ACC112 (cell line): Measurements from ENCODE around the gene BUD31.

Experiments used
- H2AFZ ChIP-seq: fragments of 200-600 bp; sonication (generic); one replicate; pipeline ENCODE4 v1.6.0; 2017; ENCODE audit warnings: antibody characterized with exemption, low read length; ENCODE audit not compliant: unreplicated experiment
- H3K27ac ChIP-seq: fragments of 200-600 bp; sonication (generic); 2 replicates; pipeline ENCODE4 v1.5.1; 2014; ENCODE audit warnings: low read depth, mild to moderate bottlenecking, antibody characterized with exemption, low read length, moderate library complexity
- H3K27me3 ChIP-seq: fragments of 200-600 bp; sonication (generic); 2 replicates; pipeline ENCODE4 v1.6.1; 2014; ENCODE audit warnings: mild to moderate bottlenecking, antibody characterized with exemption, low read length, moderate library complexity, mixed read lengths; ENCODE audit not compliant: insufficient read depth
- H3K36me3 ChIP-seq: fragments of 200-600 bp; sonication (generic); 2 replicates; pipeline ENCODE4 v1.6.1; 2016; ENCODE audit warnings: mild to moderate bottlenecking, antibody characterized with exemption, low read length, moderate library complexity, mixed read lengths; ENCODE audit not compliant: insufficient read depth
- H3K4me1 ChIP-seq: fragments of 200-600 bp; sonication (generic); one replicate; pipeline ENCODE4 v1.6.1; 2016; ENCODE audit warnings: low read length, mixed read lengths; ENCODE audit not compliant: insufficient read depth, unreplicated experiment, control insufficient read depth
- H3K4me3 ChIP-seq: fragments of 200-600 bp; sonication (generic); 2 replicates; pipeline ENCODE4 v1.5.1; 2014; ENCODE audit warnings: mild to moderate bottlenecking, low read depth, low read length
- H3K79me2 ChIP-seq: fragments of 200-600 bp; sonication (generic); one replicate; pipeline ENCODE4 v1.6.0; 2016; ENCODE audit warnings: low read length; ENCODE audit not compliant: control insufficient read depth, unreplicated experiment, insufficient read depth

Gene BUD31

DNA sequence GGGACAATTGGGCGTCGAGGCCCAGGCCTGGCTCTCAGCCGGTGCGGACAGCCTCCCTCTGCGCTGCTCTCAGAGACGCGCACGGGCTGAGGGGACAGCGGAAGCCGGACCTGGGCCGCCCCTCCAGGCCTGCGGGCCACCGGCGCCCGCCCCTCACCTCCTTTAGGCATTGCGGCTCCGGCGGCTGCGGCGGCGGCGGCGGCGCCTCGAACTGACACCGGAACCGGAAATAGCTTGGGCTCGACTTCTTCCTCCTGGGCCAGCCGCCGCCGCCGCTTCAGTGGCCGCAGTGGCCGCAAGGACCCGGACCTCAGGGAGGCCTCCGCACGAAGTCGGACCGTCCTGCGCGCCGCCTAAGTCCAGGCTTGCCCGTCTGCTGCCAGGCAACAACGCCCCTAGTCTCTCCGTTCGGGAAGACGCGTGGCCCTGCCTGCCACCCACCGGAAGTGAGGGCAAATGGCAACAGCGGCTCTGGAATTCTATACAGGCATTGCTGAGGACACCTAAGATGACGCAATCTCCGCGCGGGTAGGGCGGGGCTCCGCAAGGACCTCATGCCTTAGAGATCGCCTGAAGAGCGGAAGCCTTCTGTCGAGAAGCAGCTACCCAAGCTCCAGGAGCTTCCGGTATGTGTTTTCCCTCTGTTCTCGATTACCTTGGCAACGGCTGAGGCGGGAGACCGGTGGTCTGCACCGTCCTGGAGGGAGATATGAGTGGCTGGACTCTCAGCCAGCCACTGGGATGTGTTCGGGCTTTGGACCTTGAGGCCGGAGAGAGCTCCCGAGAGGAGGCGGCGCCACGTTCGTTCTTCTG lies at the start of gene BUD31, which contains the start of gene PDAP1:
BUD31 (plus strand) TSS at position 591 of the 813 bp plus-strand sequence. CDS start 2,124 bp downstream, outside the sequence.
PDAP1 (minus strand) TSS at position 219 of the 813 bp plus-strand sequence; CDS start at position 170, 49 bp downstream.
- H3K27ac ChIP-seq, result peak within 1 kb of the TSS; percentile 97
- H3K36me3 ChIP-seq, result peaks cover 12% of the 10 kb centered on the region
- no peaks in the 10 kb centered on the region for H3K27me3 ChIP-seq
- peaks cover 43% of the 10 kb centered on the region for H3K4me1 ChIP-seq
- peak within 1 kb of the TSS; percentile 99 for H2AFZ ChIP-seq
- H3K4me3 ChIP-seq, result peak within 1 kb of the TSS; percentile 99
- peaks cover 77% of the 10 kb centered on the region for H3K79me2 ChIP-seq

DNA sequence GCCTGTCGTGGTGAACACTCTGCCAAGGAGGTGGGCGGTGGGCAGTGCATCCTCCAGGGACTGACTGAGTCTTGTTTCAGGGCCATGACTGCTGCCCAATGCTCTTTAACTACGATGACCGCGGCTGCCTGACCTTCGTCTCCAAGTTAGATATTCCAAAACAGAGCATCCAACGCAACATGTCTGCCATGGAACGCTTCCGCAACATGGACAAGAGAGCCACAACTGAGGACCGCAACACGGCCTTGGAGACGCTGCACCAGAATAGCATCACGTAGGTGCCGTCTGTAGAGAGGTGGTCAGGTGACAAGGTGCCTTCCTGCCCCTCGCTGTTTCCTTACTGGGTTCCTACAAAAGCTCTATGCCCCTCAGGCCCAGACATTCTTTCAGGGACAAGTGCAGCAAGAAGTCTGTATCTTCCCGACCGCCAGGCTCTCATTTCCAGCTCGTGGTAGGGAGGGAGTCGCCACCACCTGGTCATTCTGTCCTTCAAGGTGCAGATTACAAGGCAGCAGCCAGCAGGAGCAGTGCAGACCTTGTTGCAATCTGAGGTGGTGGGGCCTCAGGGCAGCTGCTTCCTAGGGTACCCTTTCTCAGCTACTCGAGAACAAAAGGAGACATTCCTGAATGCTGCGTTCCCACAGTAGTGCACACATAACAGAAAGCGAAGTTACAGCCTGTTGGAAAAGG lies 49.2 kb upstream of the BUD31 start:
- peaks cover 14% of the 10 kb centered on the region for H3K36me3 ChIP-seq
- no peaks in the 10 kb centered on the region for H3K79me2 ChIP-seq
- no peak overlapping the region for H2AFZ ChIP-seq
- no peaks in the 10 kb centered on the region for H3K27me3 ChIP-seq
- peaks cover 3% of the 10 kb centered on the region for H3K4me1 ChIP-seq
- no peak overlapping the region for H3K27ac ChIP-seq
- no peak overlapping the region for H3K4me3 ChIP-seq

DNA sequence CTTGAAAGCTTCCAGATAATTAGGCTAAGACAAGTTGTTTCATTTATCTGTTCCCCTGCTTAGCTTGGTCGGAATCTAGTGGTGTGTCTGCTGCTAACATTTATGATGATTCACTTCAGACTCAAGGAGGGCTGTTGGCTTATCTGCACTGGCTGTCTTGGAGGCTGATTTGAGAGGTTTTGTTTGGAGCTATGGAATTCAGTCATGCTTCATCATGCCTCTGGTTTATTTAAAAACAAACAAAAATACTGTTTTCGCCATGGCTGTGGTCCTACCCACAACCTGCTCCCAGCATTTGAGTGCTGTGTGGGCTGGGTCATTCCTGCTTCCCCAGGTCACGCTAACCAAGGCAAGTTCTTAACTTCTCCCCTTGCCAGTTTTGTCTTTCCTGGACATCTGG lies 46.0 kb upstream of the BUD31 start:
- H3K27ac ChIP-seq, result peak overlapping the region; percentile 37; the same call in 1 of the 2 replicates
- peaks cover 14% of the 10 kb centered on the region for H3K36me3 ChIP-seq

DNA sequence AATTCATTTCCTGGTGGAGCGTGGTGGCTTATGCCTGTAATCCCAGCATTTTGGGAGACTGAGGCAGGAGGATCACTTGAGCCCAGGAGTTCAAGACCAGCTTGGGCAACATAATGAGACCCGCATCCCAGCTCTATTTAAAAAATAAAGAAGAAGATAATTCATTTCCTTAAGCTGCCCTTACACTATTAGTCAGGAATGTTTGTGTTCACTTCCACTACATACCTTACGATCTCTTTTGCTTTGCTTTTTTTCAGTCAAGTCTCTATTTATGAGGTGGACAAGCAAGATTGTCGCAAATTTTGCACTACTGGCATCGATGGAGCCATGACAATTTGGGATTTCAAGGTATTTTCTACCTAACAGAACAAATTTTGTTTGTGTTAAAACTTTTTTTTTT lies 45.5 kb upstream of the BUD31 start:
- H3K79me2 ChIP-seq, result no peaks in the 10 kb centered on the region
- H2AFZ ChIP-seq, result no peak overlapping the region
- H3K4me3 ChIP-seq, result no peak overlapping the region
- H3K27me3 ChIP-seq, result no peaks in the 10 kb centered on the region
- H3K36me3 ChIP-seq, result peaks cover 14% of the 10 kb centered on the region
- H3K4me1 ChIP-seq, result peaks cover 3% of the 10 kb centered on the region
- H3K27ac ChIP-seq, result peak overlapping the region; percentile 22; the same call in 1 of the 2 replicates

More for the DNA sequence above, 46.0 kb upstream of the BUD31 start:
- H2AFZ ChIP-seq, result no peak overlapping the region
- H3K4me1 ChIP-seq, result peaks cover 3% of the 10 kb centered on the region
- no peak overlapping the region for H3K4me3 ChIP-seq
- H3K79me2 ChIP-seq, result no peaks in the 10 kb centered on the region
- no peaks in the 10 kb centered on the region for H3K27me3 ChIP-seq

DNA sequence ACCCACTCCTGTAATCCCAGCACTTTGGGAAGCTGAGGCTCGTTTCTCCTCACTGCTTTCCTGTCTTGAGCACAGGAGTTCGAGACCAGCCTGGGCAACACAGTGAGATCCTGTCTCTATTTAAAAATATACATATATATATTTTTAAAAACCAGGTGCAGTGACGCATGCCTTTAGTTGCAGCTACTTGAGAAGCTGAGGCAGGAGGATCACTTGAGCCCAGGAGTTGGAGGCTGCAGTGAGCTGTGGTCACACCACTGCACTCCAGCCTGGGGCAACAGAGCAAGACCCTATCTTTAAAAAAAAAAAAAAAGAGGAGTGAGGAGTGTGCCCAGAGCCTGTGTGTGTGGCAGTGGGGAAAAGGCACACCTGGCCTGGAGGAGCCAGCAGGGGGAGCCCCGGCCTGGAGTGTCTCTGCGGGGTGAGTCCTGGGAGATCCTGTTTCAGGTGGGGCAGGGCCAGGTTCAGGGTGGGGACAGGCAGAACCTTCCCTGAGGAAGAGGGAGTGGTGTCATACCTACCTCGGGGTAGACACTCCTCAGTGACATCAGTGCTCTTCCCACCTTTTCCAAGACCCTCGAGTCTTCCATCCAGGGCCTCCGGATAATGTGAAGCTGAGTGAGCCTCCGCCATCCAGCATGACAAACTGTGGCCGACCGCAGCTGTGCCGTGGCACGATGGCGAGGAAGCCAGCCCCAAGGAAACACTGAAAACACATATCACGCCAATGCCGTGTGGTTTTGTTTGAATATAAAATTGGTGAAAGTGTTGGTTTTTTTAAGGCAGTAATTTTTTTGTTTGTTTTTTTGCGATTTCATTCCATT lies 43.2 kb upstream of the BUD31 start:
- H3K27me3 ChIP-seq, result no peaks in the 10 kb centered on the region
- H3K4me3 ChIP-seq, result no peak overlapping the region
- H3K36me3 ChIP-seq, result peaks cover 11% of the 10 kb centered on the region
- H2AFZ ChIP-seq, result no peak overlapping the region
- H3K4me1 ChIP-seq, result peaks cover 3% of the 10 kb centered on the region
- no peak overlapping the region for H3K27ac ChIP-seq
- no peaks in the 10 kb centered on the region for H3K79me2 ChIP-seq

DNA sequence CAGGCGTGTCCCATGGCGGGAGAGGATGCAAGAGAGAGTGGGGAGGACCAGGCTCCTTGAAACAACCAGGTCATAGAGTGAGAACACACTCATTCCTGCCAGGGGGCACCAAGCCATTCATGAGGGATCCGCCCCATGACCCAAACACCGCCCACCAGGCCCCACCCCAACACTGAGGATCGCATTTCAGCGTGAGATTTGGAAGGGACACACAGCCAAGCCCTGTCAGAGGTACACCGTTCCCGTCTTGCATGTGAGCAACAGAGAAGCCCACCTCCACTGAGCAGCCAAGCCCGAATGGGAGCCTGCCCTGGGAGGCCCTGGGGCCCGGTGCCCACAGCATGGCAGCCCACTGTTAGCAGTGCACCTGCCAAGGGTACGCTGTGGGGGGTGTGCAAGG lies 42.1 kb upstream of the BUD31 start:
- Histone ChIP-seq H3K4me3 (no peak overlapping the region), H3K27me3 (no peaks in the 10 kb centered on the region), H2AFZ (no peak overlapping the region), H3K79me2 (no peaks in the 10 kb centered on the region), H3K4me1 (peaks cover 3% of the 10 kb centered on the region), H3K27ac (no peak overlapping the region), H3K36me3 (peaks cover 11% of the 10 kb centered on the region)

DNA sequence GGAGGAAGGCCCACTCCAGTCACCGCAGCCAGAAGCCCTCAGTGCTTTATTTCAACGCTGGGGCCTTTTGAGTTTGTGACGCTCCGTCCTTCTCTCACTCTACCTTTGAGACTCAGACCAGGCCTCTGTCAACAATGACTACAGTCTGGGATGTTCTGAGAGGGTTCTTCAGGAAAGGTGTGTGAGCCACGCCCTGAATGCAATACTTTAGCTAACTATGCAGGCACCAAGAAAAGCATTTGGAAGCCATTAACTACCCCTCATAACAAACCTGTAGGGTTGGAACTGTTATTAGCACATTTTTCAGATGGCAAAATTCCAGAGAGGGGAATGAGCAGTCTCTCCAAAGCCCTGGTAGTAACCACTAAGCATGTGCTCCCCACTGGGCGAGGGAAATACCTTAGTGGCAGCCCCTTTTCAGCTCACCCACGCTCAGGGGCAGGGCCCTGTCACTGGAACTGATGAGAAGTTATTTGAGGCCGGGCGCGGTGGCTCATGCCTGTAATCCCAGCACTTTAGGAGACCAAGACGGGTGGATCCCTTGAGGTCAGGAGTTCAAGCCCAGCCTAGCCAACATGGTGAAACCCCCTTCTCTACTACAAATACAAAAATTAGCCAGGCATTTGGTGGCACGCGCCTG lies 39.9 kb upstream of the BUD31 start:
- H3K36me3 ChIP-seq, result peaks cover 7% of the 10 kb centered on the region
- H3K4me3 ChIP-seq, result no peak overlapping the region
- H3K79me2 ChIP-seq, result no peaks in the 10 kb centered on the region
- H3K4me1 ChIP-seq, result no peaks in the 10 kb centered on the region
- no peak overlapping the region for H3K27ac ChIP-seq
- H3K27me3 ChIP-seq, result no peaks in the 10 kb centered on the region
- no peak overlapping the region for H2AFZ ChIP-seq

DNA sequence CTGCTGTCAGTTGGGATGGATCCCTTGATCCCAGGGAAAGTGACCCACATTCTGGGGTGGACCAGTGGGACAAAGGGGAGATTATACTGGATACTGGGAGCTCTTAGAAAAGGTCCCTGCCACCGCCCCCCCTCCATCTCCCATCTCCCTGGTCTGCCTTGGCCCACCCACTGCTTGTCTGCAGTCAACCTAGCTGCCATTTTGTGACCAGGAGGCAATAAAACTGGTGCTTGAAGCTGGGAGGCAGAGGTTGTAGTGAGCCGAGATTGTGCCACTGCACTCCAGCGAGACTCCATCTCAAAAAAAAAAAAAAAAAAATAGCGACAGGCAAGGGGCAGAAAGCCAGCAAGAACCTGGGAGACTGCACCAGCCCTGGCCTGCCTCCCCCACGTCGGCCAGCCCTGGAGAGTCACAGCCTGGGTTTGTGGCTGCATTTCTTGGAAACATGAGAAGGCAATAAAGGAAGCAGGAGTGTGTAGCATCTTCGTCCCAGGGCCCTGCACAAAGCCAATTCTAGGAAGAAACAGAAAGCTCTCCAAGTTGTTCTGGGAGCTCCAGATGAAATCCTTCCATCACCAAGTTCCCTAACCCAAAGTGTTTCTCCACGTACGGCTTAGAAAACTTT lies 38.9 kb upstream of the BUD31 start:
- Histone ChIP-seq H3K4me3 (no peak overlapping the region), H3K27me3 (no peaks in the 10 kb centered on the region), H3K36me3 (peaks cover 7% of the 10 kb centered on the region), H3K4me1 (no peaks in the 10 kb centered on the region), H3K27ac (no peak overlapping the region), H2AFZ (no peak overlapping the region), H3K79me2 (no peaks in the 10 kb centered on the region)

DNA sequence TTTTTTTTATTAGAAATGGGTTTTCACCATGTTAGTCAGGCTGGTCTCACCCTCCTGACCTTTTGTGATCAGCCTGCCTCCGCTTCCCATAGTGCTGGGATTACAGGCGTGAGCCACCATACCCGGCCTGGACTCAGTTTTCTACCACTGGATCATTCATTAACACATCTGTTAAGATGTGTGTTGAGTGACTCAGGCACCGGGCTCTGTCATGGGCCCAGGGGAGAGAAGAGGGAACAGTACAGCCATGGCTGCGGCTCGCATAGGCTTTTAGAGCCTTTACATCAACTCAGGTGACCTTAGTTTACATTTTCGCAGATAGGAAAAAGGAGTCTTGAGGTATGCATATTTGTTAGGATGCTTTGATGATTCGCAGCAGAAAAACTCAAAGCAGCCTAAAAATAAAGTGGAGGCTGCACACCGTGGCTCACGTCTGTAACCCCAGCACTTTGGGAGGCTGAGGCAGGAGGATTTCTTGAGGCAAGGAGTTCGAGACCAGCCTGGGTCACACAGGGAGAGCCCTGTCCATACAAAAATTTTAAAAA lies 37.3 kb upstream of the BUD31 start:
- Histone ChIP-seq H3K36me3 (no peaks in the 10 kb centered on the region), H3K4me1 (no peaks in the 10 kb centered on the region), H3K27ac (no peak overlapping the region), H3K4me3 (no peak overlapping the region), H2AFZ (no peak overlapping the region), H3K79me2 (peaks cover 15% of the 10 kb centered on the region), H3K27me3 (no peaks in the 10 kb centered on the region)
